Nephron progenitor cell (in vitro differentiated cells): ENCODE results near the gene HOXB1.

Experiments used
- DNase-seq: peaks from one replicate; pipeline ENCODE4 v3.0.0; 2021
- H3K27ac Mint-ChIP-seq: 2 replicates; pipeline ENCODE4 v1.8.0; 2021; ENCODE audit warnings: mild to moderate bottlenecking, moderate library complexity, mixed read lengths
- H3K27me3 Mint-ChIP-seq: 2 replicates; pipeline ENCODE4 v1.8.0; 2021; ENCODE audit warnings: mild to moderate bottlenecking, low read depth, mixed read lengths; ENCODE audit not compliant: poor library complexity
- H3K36me3 Mint-ChIP-seq: 2 replicates; pipeline ENCODE4 v1.8.0; 2021; ENCODE audit warnings: low read depth, mixed read lengths
- H3K4me1 Mint-ChIP-seq: 2 replicates; pipeline ENCODE4 v1.8.0; 2021; ENCODE audit warnings: mixed read lengths
- H3K4me3 Mint-ChIP-seq: 2 replicates; pipeline ENCODE4 v1.8.0; 2021; ENCODE audit warnings: mild to moderate bottlenecking, moderate library complexity, mixed read lengths
- H3K9me3 Mint-ChIP-seq: 2 replicates; pipeline ENCODE4 v1.8.0; 2021; ENCODE audit warnings: mild to moderate bottlenecking, moderate library complexity, mixed read lengths
- CTCF ChIP-seq: fragments of 200-600 bp; sonication (generic); IDR thresholded peaks from 2 replicates; pipeline ENCODE4 v1.5.0; 2021; ENCODE audit warnings: antibody characterized with exemption

Gene HOXB1

GRCh38 chr17:48490451-48490892 lies 40.3 kb downstream of the HOXB1 start:
- no peaks in the 10 kb centered on the region for H3K9me3 Mint-ChIP-seq
- H3K4me1 Mint-ChIP-seq: peaks cover 81% of the 10 kb centered on the region
- H3K36me3 Mint-ChIP-seq: no peaks in the 10 kb centered on the region
- DNase-seq: no peak
- H3K4me3 Mint-ChIP-seq: peak overlapping the region; percentile 60
- peaks cover 17% of the 10 kb centered on the region for H3K27me3 Mint-ChIP-seq
- no peak for TF ChIP-seq CTCF
- H3K27ac Mint-ChIP-seq: peak overlapping the region; percentile 81

GRCh38 chr17:48489781-48490180 lies 41.0 kb downstream of the HOXB1 start:
- Mint-ChIP-seq H3K4me1 (peaks cover 75% of the 10 kb centered on the region), H3K9me3 (no peaks in the 10 kb centered on the region), H3K27me3 (peaks cover 23% of the 10 kb centered on the region), H3K36me3 (no peaks in the 10 kb centered on the region), H3K4me3 (peak overlapping the region; percentile 11), H3K27ac (peak overlapping the region; percentile 81)
- TF ChIP-seq CTCF: no peak
- DNase-seq: no peak

- Mint-ChIP-seq H3K9me3 (no peaks in the 10 kb centered on the region), H3K27me3 (peaks cover 19% of the 10 kb centered on the region), H3K4me1 (peaks cover 73% of the 10 kb centered on the region), H3K27ac (peak overlapping the region; percentile 69), H3K4me3 (peak overlapping the region; percentile 44), H3K36me3 (no peaks in the 10 kb centered on the region)
- no peak for TF ChIP-seq CTCF
- DNase-seq: no peak
Observed at GRCh38 chr17:48488548-48489106, 42.2 kb downstream of the HOXB1 start.

- H3K4me3 Mint-ChIP-seq: no peak overlapping the region
- H3K27ac Mint-ChIP-seq: no peak overlapping the region
- no peaks in the 10 kb centered on the region for H3K9me3 Mint-ChIP-seq
- peaks cover 24% of the 10 kb centered on the region for H3K27me3 Mint-ChIP-seq
- DNase-seq: no peak
- peaks cover 76% of the 10 kb centered on the region for H3K4me1 Mint-ChIP-seq
- no peak for TF ChIP-seq CTCF
- no peaks in the 10 kb centered on the region for H3K36me3 Mint-ChIP-seq
Observed at GRCh38 chr17:48487221-48487620, 43.6 kb downstream of the HOXB1 start.

- Mint-ChIP-seq H3K27ac (no peak overlapping the region), H3K27me3 (peaks cover 27% of the 10 kb centered on the region), H3K9me3 (no peaks in the 10 kb centered on the region), H3K36me3 (no peaks in the 10 kb centered on the region), H3K4me3 (no peak overlapping the region), H3K4me1 (peaks cover 71% of the 10 kb centered on the region)
- TF ChIP-seq CTCF: no peak
- no peak for DNase-seq
Observed at GRCh38 chr17:48486557-48486956, 44.3 kb downstream of the HOXB1 start.

GRCh38 chr17:48484850-48485249 lies 46.0 kb downstream of the HOXB1 start:
- H3K4me3 Mint-ChIP-seq: no peak overlapping the region
- no peaks in the 10 kb centered on the region for H3K9me3 Mint-ChIP-seq
- peaks cover 25% of the 10 kb centered on the region for H3K27me3 Mint-ChIP-seq
- H3K36me3 Mint-ChIP-seq: no peaks in the 10 kb centered on the region
- peaks cover 61% of the 10 kb centered on the region for H3K4me1 Mint-ChIP-seq
- no peak for DNase-seq
- no peak for TF ChIP-seq CTCF
- no peak overlapping the region for H3K27ac Mint-ChIP-seq
